Activated CD4-positive, alpha-beta T cell treated with anti-CD3 and anti-CD28 coated beads, Interleukin-2, amount 10 ng/mL, durations not matched to agents 24 days and 14 days (primary cell): Measurements from ENCODE around the gene MGAT2. TPM values are rescaled to one million over a fixed set of nuclear protein-coding genes. Genes with fewer than 3 reads are reported as not detected.
"Not testable (repeated sequence)": the region's sequence is repeated elsewhere in the genome, so short reads cannot be mapped to it uniquely, and the experiment has no call there.

Source experiments
- DNase-seq: peaks from one replicate; pipeline ENCODE4 v3.0.0; 2022
- H3K27ac Mint-ChIP-seq: one replicate; pipeline ENCODE4 v1.8.0; 2022; ENCODE audit warnings: mild to moderate bottlenecking, mixed read lengths
- H3K27me3 Mint-ChIP-seq: one replicate; pipeline ENCODE4 v1.8.0; 2022; ENCODE audit warnings: mixed read lengths
- H3K36me3 Mint-ChIP-seq: one replicate; pipeline ENCODE4 v1.8.0; 2022; ENCODE audit warnings: low read depth, mild to moderate bottlenecking, mixed read lengths
- H3K4me1 Mint-ChIP-seq: one replicate; pipeline ENCODE4 v1.8.0; 2021; ENCODE audit warnings: mixed read lengths
- H3K4me3 Mint-ChIP-seq: one replicate; pipeline ENCODE4 v1.8.0; 2022; ENCODE audit warnings: mild to moderate bottlenecking, moderate library complexity, mixed read lengths
- H3K9me3 Mint-ChIP-seq: one replicate; pipeline ENCODE4 v1.8.0; 2021; ENCODE audit warnings: mixed read lengths
- intact Hi-C: fragments of 100-400 bp; cut with micrococcal nuclease; formaldehyde crosslinking; loops from one replicate; pipeline ENCODE4 v1.15.1; 2023
- total RNA-seq: library from RNA; stranded (reverse); gene quantifications from 2 replicates; pipeline ENCODE4 v1.2.3, GENCODE V29; 2022

Gene MGAT2
- total RNA-seq, 1 donor from 2014 or later = 45.6 TPM

DNA sequence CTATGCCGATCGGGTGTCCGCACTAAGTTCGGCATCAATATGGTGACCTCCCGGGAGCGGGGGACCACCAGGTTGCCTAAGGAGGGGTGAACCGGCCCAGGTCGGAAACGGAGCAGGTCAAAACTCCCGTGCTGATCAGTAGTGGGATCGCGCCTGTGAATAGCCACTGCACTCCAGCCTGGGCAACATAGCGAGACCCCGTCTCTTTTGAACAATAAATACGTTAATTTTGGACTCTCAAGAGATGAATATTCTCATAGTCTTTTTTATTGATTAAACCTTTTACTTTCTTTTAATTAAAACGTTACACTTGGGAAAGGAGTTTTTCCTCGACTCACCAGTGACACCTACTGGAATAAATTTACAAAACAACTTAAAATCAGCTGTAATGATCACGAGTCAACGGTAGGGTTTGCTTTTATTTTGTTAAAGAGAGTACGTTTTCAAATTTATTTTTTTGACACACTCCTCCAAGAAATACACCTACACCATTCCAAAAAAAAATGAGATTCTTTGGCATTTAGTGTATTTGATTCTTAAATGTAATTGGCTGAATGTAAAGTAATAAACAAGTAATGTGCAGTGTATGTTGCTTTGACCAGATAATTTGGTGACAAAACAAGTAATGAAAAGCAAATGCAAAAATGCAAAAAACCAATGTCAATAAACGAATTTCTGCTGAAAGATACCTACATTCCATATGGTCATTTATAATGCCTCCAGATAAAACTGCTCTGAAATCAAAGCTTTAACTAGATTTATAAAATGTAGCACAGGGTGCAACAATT lies 33.7 kb upstream of the MGAT2 start:
- no peaks in the 10 kb centered on the region for H3K9me3 Mint-ChIP-seq
- peaks cover 44% of the 10 kb centered on the region for H3K36me3 Mint-ChIP-seq
- peaks cover 27% of the 10 kb centered on the region for H3K4me1 Mint-ChIP-seq
- intact Hi-C loops = loop anchor here (1.0 to 10.0 kb wide), 8 partner anchors 11 to 1508 kb away; partner anchors contain the start of genes LRR1, MAP4K5, MGAT2 and RPL36AL
- peak overlapping the region; percentile 99 for H3K27ac Mint-ChIP-seq
- H3K4me3 Mint-ChIP-seq = peak overlapping the region; percentile 89
- peaks cover 3% of the 10 kb centered on the region for H3K27me3 Mint-ChIP-seq
- peak; percentile 86 for DNase-seq

DNA sequence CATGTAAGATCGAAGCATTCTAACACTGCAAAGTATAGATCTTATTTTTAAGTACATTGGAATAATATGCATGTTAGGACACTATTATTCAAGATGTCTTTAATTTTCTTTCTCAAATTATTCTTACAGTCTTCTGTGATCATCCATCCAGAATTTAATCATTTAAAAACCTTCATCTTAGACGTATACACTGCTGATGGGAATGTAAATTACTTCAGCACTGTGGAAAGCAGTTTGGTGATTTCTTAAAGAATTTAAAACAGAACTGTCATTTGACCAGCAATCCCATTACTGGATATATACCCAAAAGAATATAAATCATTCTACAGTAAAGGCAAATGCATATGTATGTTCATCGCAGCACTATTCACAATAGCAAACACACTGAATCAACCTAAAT lies 31.2 kb upstream of the MGAT2 start:
- Mint-ChIP-seq H3K27me3 (peaks cover 3% of the 10 kb centered on the region), H3K36me3 (peaks cover 20% of the 10 kb centered on the region), H3K4me3 (no peak overlapping the region), H3K9me3 (no peaks in the 10 kb centered on the region), H3K4me1 (peaks cover 13% of the 10 kb centered on the region), H3K27ac (no peak overlapping the region)
- DNase-seq = no peak
- intact Hi-C loops = loop anchor here (5.0 to 10.0 kb wide), 3 partner anchors 127 to 1505 kb away; partner anchors contain the start of genes MAP4K5 and TRIM9

DNA sequence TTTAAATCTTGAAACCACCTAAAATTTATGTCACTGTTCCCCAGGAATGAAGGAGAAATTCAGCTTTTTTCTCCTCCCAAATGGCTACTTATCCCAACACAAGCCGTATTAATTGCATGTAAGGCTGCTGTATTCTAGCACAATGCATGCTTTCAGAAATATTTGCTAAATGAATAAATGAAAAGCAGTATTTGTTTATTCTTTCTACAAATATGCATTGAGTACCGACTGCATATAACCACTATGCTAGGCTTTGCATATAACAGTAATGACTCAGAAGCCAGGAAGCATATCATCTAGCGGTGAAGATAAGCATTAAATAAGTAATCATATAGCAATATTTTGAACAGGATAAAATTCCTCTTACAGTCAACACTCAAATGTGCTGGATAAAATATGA lies 27.6 kb upstream of the MGAT2 start:
- no peak for DNase-seq
- H3K36me3 Mint-ChIP-seq = peaks cover 2% of the 10 kb centered on the region
- H3K27ac Mint-ChIP-seq = no peak overlapping the region
- no peaks in the 10 kb centered on the region for H3K27me3 Mint-ChIP-seq
- peaks cover 14% of the 10 kb centered on the region for H3K4me1 Mint-ChIP-seq
- H3K9me3 Mint-ChIP-seq = no peaks in the 10 kb centered on the region
- no peak overlapping the region for H3K4me3 Mint-ChIP-seq
- intact Hi-C loops = no loop called here

DNA sequence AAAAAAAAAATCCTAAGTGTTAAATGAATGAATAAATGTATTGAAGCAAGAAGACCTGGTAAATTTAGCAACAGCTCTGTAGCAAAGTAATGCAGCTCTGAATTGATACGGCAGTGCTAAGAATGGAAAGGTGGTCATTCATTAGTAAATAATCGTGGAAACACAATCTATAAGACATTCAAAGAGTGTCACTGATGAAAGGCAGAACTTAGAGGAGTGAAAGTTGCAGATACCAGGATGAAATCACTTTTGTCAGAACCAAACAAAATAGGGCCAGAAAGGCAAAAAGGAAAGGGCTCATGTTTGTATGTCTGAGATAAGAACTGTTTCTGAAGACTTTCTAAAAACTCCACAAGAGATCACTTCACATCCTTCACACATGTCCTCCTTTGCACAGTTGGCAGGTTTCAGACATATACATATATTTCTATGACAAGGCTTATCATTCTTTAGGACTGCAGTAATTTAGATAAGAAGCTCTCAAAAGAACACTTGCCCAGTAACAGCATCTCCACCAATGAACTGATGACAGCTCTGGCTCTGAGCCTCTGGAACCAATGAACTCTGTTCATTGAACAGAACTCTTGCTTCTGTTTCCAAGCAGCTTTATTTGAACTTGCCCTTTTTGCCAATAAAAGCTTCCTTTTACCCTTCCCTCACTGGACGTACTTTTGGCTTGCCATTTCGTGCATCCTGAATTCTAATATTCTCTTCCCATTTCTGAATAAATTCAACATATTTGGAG lies 26.1 kb upstream of the MGAT2 start:
- Mint-ChIP-seq H3K27ac (no peak overlapping the region), H3K27me3 (no peaks in the 10 kb centered on the region), H3K4me1 (peaks cover 14% of the 10 kb centered on the region), H3K4me3 (no peak overlapping the region), H3K9me3 (no peaks in the 10 kb centered on the region), H3K36me3 (peaks cover 12% of the 10 kb centered on the region)
- intact Hi-C loops = no loop called here
- DNase-seq = no peak

DNA sequence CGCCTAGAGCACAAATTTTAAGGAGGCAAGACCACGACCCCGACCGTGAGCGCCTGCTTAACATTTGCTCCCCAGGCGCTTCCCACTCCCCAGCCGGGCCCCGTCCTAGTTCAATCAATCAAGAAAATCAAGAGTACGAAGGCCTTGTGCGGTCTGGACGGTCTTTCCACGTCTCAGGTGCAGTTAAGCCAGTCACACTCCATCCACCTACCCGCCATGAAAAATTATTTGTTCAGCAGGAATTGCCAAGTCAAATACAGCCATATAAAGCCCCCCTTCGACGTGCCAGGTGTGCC lies 22.5 kb upstream of the MGAT2 start:
- Mint-ChIP-seq H3K27ac (peak overlapping the region; percentile 94), H3K4me3 (peak overlapping the region; percentile 96), H3K36me3 (peaks cover 28% of the 10 kb centered on the region), H3K9me3 (no peaks in the 10 kb centered on the region), H3K4me1 (peaks cover 25% of the 10 kb centered on the region), H3K27me3 (no peaks in the 10 kb centered on the region)
- no peak for DNase-seq
- intact Hi-C loops = loop anchor here (1.0 kb wide), 4 partner anchors 12 to 518 kb away; partner anchors contain the start of genes MGAT2, POLE2, RPL36AL and RPS29

DNA sequence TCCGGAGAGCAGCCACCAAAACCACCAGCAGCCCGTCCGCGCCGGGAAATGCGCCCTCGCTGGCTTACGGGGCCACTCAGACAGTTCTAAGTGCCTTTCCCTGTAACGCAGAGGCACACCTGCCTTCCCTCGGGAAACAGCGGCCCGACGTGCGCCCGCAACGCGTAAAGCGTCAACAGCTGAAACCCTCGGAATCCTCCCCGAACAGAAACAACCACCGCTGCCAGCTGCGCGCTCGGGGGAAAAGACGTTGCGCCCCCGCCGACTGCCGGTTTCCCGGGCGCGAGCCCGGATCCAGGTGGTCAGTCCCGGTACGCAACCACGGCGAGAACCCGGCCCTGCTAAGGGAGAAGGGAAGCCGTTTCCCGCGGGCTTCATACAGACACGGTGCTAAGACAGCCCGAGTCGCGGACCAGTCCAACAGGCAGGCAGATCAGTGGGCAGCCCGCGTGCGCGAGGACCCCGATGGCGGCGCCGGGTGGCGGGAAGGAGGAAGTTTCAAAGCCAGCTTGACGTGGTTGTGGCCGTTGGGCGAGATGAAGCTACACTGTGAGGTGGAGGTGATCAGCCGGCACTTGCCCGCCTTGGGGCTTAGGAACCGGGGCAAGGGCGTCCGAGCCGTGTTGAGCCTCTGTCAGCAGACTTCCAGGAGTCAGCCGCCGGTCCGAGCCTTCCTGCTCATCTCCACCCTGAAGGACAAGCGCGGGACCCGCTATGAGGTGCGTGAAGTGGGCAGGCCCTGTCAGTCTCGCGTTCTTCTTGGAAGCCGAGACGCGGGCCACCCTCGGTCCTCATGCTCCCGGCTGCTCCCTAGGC lies 21.9 kb upstream of the MGAT2 start, which contains the start of gene LRR1:
Gene LRR1 (plus strand): TSS at position 456 of the 816 bp plus-strand sequence. CDS start 81 bp downstream, at position 537.
- H3K36me3 Mint-ChIP-seq = peaks cover 29% of the 10 kb centered on the region
- H3K27me3 Mint-ChIP-seq = no peaks in the 10 kb centered on the region
- peak; percentile 97 for DNase-seq
- H3K4me3 Mint-ChIP-seq = peak within 1 kb of the TSS; percentile 96
- H3K27ac Mint-ChIP-seq = peak within 1 kb of the TSS; percentile 94
- peaks cover 25% of the 10 kb centered on the region for H3K4me1 Mint-ChIP-seq
- H3K9me3 Mint-ChIP-seq = no peaks in the 10 kb centered on the region
- intact Hi-C loops = loop anchor here (1.0 kb wide), 4 partner anchors 12 to 518 kb away; partner anchors contain the start of genes MGAT2, POLE2, RPL36AL and RPS29

DNA sequence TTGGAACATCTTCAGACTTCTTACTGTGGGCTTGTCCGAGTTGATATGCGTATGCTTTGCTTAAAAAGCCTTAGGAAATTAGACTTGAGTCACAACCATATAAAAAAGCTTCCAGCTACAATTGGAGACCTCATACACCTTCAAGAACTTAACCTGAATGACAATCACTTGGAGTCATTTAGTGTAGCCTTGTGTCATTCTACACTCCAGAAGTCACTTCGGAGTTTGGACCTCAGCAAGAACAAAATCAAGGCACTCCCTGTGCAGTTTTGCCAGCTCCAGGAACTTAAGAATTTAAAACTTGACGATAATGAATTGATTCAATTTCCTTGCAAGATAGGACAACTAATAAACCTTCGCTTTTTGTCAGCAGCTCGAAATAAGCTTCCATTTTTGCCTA lies 13.0 kb upstream of the MGAT2 start:
- peaks cover 37% of the 10 kb centered on the region for H3K36me3 Mint-ChIP-seq

DNA sequence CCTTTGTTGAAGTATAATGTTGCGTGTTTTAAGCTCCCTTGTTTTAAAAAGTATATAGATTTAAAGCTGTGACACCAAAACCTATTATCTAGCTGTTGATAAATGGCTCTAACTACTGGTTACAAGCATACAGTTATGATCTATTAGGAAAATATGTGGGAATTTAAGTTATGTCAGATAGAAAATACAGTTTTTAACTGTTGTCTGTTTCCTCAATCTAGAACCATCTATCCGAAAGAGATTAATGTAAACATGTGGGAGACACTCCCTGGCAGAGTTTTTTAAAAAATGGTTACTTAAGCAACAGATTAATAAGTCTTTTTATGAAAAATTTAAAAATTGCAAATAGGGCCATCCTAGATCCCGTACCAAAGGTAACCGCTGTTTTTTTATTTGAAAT lies 8.3 kb upstream of the MGAT2 start:
- H3K27ac Mint-ChIP-seq = no peak overlapping the region
- DNase-seq = no peak
- peaks cover 36% of the 10 kb centered on the region for H3K36me3 Mint-ChIP-seq
- no peaks in the 10 kb centered on the region for H3K27me3 Mint-ChIP-seq
- no peaks in the 10 kb centered on the region for H3K9me3 Mint-ChIP-seq
- H3K4me1 Mint-ChIP-seq = peaks cover 13% of the 10 kb centered on the region
- no peak overlapping the region for H3K4me3 Mint-ChIP-seq
- intact Hi-C loops = no loop called here

More for the DNA sequence above, 13.0 kb upstream of the MGAT2 start:
- no peaks in the 10 kb centered on the region for H3K27me3 Mint-ChIP-seq
- H3K27ac Mint-ChIP-seq = no peak overlapping the region
- intact Hi-C loops = no loop called here
- DNase-seq = no peak
- no peak overlapping the region for H3K4me3 Mint-ChIP-seq
- H3K4me1 Mint-ChIP-seq = peaks cover 17% of the 10 kb centered on the region
- no peaks in the 10 kb centered on the region for H3K9me3 Mint-ChIP-seq

DNA sequence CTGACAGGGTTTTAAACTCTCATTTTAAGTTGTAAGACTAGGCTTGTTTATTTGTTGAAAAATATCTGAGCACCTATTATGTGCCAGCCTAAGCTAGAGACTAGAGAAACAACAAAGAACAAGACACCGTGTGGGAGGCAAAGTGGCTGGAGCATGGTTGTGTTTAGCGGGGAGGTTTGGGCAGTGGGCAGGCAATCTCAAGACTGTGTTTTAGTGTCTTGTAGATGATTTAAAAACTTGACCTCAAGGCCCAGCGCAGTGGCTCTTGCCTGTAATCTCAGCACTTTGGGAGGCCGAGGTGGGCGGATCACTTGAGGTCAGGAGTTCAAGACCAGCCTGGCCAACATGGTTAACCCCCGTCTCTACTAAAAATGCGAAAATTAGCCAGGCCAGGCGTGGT lies 7.9 kb upstream of the MGAT2 start:
- Mint-ChIP-seq H3K4me1 (peaks cover 16% of the 10 kb centered on the region), H3K36me3 (peaks cover 39% of the 10 kb centered on the region), H3K9me3 (no peaks in the 10 kb centered on the region), H3K27me3 (no peaks in the 10 kb centered on the region), H3K4me3 (no peak overlapping the region), H3K27ac (no peak overlapping the region)
- intact Hi-C loops = no loop called here
- no peak for DNase-seq

DNA sequence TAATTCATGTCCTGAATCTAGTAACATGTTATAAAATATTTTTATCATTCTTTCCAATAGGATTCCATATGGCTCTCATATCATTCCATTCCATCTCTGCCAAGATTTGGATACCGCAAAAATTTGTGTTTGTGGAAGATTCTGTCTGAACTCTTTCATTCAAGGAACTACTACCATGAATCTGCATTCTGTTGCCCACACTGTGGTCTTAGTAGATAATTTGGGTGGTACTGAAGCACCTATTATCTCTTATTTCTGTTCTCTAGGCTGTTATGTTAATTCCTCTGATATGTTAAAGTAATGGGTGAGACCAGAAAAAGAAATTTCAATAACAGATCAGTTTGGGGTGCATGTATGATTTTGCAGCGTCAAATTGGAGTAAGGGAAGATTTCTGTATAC lies 6.4 kb upstream of the MGAT2 start:
- intact Hi-C loops = no loop called here
- peaks cover 46% of the 10 kb centered on the region for H3K36me3 Mint-ChIP-seq
- H3K9me3 Mint-ChIP-seq = no peaks in the 10 kb centered on the region
- H3K4me1 Mint-ChIP-seq = peaks cover 23% of the 10 kb centered on the region
- peak overlapping the region; percentile 18 for H3K27ac Mint-ChIP-seq
- no peak overlapping the region for H3K4me3 Mint-ChIP-seq
- no peaks in the 10 kb centered on the region for H3K27me3 Mint-ChIP-seq
- no peak for DNase-seq

DNA sequence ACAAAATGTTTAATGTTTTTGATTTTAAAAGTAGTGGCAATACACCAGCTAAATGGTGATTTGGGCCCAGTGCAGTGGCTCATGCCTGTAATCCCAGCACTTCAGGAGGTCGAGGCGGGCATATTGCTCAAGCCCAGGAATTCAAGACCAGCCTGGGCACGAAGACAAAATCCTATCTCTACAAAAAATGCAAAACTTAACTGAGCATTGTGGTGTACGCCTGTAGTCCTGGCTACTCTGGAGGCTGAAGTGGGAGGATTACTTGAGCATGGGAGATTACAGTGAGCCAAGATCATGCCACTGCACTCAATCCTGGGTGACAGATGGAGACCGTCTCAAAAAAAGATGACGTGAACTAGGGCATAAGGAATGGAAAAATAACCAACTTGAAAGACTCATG lies 4.8 kb upstream of the MGAT2 start:
- Mint-ChIP-seq H3K4me3 (no peak overlapping the region), H3K36me3 (peaks cover 51% of the 10 kb centered on the region), H3K27me3 (no peaks in the 10 kb centered on the region), H3K27ac (no peak overlapping the region), H3K4me1 (peaks cover 21% of the 10 kb centered on the region), H3K9me3 (no peaks in the 10 kb centered on the region)
- intact Hi-C loops = no loop called here
- DNase-seq = no peak

DNA sequence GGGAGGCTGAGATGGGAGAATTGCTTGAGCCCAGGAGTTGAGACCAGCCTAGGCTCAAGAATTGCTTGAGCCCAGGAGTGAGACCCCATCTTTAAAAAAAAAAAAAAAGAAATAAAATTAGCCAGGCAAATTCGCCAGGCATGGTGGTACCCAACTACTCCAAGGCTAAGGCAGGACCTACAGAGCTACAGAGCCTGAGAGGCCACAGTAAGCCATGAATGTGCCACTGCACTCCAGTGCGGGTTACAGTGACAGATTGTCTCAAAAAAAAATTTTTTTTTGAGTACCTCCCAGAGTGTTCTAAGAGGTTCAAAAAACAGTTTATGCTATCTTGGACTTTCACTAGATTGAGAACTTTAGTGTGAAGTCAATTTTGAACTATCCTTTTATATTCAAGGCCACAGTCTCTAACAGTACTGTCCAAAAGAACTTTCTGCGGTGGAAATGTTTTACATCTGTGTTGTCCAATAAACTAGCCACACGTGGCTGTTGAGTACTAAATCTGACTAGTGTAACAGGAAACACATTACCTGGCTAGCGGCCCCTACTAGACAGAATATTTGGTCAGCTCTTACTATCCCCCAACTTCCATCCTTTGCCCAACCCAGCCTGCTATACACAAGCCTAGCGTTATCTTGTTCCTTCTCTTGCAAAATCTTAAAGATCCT lies 2.6 kb upstream of the MGAT2 start:
- Mint-ChIP-seq H3K9me3 (no peaks in the 10 kb centered on the region), H3K36me3 (peaks cover 65% of the 10 kb centered on the region), H3K27ac (peak overlapping the region; percentile 75), H3K27me3 (no peaks in the 10 kb centered on the region), H3K4me3 (peak overlapping the region; percentile 13), H3K4me1 (peaks cover 26% of the 10 kb centered on the region)
- intact Hi-C loops = no loop called here
- no peak for DNase-seq

DNA sequence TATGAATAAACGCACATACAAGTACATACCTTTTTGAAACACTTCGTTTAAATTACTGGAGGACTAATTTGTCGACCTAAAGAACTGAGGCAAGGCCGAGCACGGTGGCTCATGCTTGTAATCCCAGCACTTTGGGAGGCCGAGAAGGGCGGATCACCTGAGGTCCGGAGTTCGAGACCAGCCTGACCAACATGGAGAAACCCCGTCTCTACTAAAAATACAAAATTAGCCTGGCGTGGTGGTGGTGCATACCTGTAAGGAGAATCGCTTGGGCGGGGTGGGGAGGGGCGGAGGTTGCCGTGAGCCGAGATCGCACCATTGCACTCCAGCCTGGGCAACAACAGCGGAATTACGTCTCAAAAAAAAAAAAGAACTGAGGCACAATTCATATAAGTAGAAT lies 1.3 kb upstream of the MGAT2 start:
- H3K27ac Mint-ChIP-seq = peak overlapping the region; percentile 96
- intact Hi-C loops, DNase-seq: not testable (repeated sequence)

More for the DNA sequence above, 1.3 kb upstream of the MGAT2 start:
- Mint-ChIP-seq H3K4me3 (peak overlapping the region; percentile 96), H3K4me1 (peaks cover 34% of the 10 kb centered on the region), H3K36me3 (peaks cover 67% of the 10 kb centered on the region)
- H3K27me3 Mint-ChIP-seq, H3K9me3 Mint-ChIP-seq: not testable (repeated sequence)
